ENCODE data around the gene CDH12.

The CDH12 gene

DNA sequence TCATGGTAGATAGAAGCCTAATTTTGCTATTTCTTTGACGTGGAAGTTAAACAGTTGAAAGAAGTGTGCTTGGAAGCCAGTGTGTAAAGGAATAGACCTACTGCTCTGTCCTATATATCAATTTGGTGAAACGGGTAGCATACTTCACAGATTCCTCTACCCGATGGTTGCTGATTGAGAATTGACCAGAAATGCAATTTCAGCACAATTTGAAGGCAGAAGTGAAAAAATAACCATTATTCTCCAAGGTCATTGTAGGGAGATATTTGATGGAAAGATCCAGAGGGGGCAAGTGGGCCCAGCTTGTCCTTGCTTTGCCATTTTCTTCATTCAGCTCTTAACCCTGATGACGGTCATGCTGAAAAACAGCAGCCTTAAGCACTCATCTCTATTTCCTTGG is 15.3 kb downstream of the CDH12 start:
- no peak for DNase-seq (ENCODE audit: low read depth)
- no peak overlapping the region for H3K4me3 ChIP-seq (ENCODE audit: low read depth, low read length)
- TF ChIP-seq CTCF (conservative IDR thresholded peaks at IDR 0.05; ENCODE audit: low read depth, low read length), result no peak

DNA sequence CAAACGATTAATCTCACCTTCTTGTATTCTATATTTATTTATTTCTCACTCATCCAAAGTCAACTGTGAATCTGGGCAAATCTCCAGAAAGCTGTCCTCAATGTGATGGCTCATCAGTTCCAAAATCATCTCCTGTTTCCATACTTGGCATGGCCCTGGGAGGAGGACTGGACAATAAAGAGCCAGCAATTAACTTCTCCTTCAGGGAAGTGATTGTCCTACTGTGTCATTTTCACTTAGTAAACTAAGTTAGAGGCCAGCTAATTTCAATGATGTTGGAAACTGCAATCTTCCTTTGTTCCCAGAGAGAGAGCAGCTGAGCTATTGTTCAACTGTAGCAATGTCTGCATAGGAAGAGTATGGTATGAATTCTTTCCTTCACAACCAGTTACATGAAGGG is 17.5 kb downstream of the CDH12 start:
- no peak for TF ChIP-seq CTCF (conservative IDR thresholded peaks at IDR 0.05; ENCODE audit: low read depth, low read length)
- DNase-seq (ENCODE audit: low read depth), result no peak
- H3K4me3 ChIP-seq (ENCODE audit: low read depth, low read length), result no peak overlapping the region

DNA sequence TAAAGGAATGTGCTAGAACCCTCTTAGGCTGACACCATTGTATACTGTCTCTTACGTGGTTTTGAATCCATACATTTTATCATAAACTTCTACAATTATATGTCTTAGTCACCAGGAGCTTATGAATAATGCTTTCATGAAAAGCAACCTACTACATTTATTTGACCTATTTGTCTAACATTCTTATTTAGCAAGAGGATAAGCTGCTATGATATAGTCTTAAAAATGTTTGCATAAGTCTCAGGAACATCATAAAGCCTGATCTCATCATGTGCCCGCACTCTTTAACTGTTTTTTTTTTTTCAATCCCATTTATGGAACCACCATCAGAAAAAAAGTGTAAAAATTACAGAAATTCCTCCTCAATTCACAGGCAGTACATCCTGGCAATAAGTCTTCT is 59.7 kb downstream of the CDH12 start:
- TF ChIP-seq CTCF (conservative IDR thresholded peaks at IDR 0.05; ENCODE audit: low read depth, low read length), result no peak
- DNase-seq (ENCODE audit: low read depth), result no peak
- no peak overlapping the region for H3K4me3 ChIP-seq (ENCODE audit: low read depth, low read length)

DNA sequence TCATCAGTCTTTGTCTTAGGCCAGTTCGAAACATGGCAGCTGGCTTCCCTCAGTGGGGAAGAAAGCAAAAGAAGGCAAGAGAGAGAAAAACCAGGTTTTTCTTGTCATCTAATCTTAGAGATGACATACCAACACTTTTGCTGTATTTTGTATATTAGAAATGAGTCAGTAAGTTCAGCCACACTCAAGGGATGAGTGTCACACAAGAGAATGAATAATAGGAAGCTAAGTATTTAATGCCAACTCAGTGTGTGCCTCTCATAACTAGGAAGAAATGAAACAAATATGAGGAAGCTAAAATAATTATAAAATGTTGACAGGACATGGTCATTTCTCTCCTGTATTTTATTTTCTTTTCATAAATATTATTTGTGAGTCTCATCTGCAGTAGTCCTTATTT is 65.3 kb downstream of the CDH12 start:
- TF ChIP-seq CTCF (conservative IDR thresholded peaks at IDR 0.05; ENCODE audit: low read depth, low read length), result no peak
- no peak overlapping the region for H3K4me3 ChIP-seq (ENCODE audit: low read depth, low read length)
- no peak for DNase-seq (ENCODE audit: low read depth)

GRCh38 chr5:22787398-22787797 is 65.7 kb downstream of the CDH12 start:
- no peak overlapping the region for H3K4me3 ChIP-seq (ENCODE audit: low read depth, low read length)
- DNase-seq (ENCODE audit: low read depth), result no peak
- no peak for TF ChIP-seq CTCF (conservative IDR thresholded peaks at IDR 0.05; ENCODE audit: low read depth, low read length)

DNA sequence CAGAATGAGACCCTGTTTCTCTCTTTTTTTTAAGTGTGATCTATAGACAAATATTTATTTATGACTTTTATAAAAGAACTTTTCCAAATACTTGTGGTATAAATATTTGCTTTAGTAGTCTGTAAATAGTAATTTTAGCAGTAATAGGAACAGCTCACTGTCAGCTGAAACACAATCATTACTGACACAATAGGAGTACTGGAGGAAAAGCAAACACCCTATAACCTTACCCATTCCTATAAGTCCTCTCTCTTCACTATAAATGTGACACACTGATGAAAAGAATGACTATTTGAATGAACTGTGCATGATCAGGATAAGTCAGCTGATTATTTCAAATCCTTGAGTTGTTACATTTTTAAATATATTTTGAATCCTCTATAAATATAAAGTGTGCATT is 72.4 kb downstream of the CDH12 start:
- no peak for TF ChIP-seq CTCF (conservative IDR thresholded peaks at IDR 0.05; ENCODE audit: low read depth, low read length)
- DNase-seq (ENCODE audit: low read depth), result no peak
- no peak overlapping the region for H3K4me3 ChIP-seq (ENCODE audit: low read depth, low read length)

DNA sequence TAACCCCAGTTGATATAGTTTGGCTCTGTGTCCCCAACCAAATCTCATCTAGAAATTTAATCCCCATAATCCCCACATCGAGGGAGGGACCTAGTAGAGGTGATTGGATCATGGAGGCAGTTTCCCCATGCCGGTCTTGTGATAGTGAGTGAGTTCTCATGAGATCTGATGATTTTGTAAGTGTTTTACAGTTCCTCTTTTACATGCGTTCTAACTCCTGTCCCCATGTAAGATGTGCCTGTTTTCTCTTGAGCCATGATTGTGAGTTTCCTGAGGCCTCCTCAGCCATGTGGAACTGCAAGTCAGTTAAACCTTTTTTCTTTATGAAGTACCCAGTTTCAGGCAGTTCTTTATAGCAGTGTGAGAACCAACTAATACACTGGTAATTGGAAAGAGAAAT is 73.6 kb downstream of the CDH12 start:
- H3K4me3 ChIP-seq (ENCODE audit: low read depth, low read length), result no peak overlapping the region
- no peak for DNase-seq (ENCODE audit: low read depth)
- TF ChIP-seq CTCF (conservative IDR thresholded peaks at IDR 0.05; ENCODE audit: low read depth, low read length), result no peak
